ENCODE measurements around the gene PLA2G1B.

PLA2G1B gene

DNA sequence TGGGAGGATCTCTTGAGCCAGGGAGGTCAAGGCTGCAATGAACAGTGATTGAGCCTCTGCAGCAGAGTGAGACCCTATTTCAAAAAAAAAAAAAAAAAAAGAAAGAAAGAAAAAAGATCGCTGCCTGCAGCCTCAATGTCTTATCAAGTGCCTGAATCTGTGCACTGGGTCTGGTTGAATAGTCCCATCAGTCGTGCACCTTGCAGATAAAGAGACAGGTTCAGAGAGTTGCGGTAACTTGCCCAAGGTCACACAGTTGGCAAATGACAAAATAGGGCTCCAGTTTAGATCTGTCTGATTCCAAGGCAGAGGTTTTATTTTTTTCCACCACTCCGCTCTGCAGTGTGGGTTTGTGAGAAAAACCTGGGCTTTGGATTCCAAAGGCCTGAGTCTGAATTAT, 649 bp upstream of the PLA2G1B start:
- FAIRE-seq, result no peak
- no peak for DNase-seq (ENCODE audit: low spot score)

- DNase-seq (ENCODE audit: low spot score), result no peak
- FAIRE-seq, result no peak
Measured at GRCh38 chr12:120324841-120325417, 2.6 kb downstream of the PLA2G1B start.

DNA sequence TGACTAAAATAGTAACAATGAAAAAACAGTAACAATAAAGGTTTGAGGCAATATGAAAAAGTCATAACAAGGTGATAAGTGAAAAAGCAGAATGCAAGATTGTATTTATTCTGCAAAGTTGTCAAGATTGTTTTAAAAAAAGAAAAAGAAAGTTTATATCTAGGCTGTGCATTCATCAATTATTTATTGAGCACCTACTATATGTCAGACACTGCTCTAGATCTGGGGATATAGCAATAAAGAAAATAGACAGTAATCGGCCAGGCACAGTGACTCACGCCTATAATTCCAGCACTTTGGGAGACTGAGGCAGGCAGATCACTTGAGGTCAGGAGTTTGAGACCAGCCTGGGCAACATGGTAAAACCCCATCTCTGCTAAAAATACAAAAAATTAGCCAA, 3.8 kb downstream of the PLA2G1B start:
- FAIRE-seq, result no peak
- no peak for DNase-seq (ENCODE audit: low spot score)

GRCh38 chr12:120321382-120322202, 6.0 kb downstream of the PLA2G1B start:
- DNase-seq (ENCODE audit: low spot score), result no peak
- FAIRE-seq, result no peak

DNA sequence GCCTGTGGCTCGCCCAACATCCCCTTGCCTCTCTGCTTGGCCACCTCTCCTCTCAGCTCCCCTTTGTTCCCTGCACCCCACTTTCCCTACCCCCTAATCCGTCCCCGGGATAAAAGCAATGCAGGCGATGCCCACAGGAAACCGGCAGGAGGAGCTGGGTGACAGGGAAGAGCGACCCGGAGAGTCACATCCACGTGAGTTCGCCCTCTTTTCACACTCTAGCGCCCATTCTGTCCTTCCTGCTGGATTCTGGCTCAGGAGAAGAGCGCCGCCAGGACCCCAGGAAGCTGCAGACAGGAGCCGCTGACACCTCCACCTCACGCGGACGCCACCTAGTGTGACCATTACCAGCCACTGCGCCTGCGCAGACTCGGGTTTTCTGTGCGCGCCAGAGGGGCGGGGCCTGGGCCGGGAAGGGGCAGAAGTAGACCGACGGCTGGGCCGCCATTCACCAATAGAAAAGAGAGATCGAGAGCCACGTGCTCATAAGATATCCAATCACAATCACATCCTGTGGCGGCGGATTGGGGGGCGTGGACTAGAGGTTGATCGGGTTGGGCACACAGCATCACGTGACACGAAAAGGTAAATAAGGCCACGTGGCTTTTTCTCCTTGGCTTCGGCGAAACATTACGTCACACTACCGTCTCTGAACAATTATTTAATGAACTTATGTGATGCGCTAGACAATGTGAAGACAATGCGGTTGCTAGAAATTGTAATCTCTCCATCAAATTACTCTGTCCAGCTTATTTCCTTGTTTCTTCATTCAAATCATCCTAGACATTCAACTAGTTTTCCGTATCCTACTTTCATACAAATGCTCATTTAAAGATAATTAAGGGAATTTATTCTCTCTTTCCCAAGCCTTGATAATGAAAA, 10.1 kb downstream of the PLA2G1B start:
- FAIRE-seq, result peak; percentile 94

GRCh38 chr12:120316798-120317223, 10.8 kb downstream of the PLA2G1B start:
- FAIRE-seq, result no peak
- DNase-seq (ENCODE audit: low spot score), result no peak

More for the DNA sequence above, 10.1 kb downstream of the PLA2G1B start:
- peak; percentile 99 for DNase-seq (ENCODE audit: low spot score)

GRCh38 chr12:120314220-120314619, 13.4 kb downstream of the PLA2G1B start:
- no peak for FAIRE-seq
- no peak for DNase-seq (ENCODE audit: low spot score)

DNA sequence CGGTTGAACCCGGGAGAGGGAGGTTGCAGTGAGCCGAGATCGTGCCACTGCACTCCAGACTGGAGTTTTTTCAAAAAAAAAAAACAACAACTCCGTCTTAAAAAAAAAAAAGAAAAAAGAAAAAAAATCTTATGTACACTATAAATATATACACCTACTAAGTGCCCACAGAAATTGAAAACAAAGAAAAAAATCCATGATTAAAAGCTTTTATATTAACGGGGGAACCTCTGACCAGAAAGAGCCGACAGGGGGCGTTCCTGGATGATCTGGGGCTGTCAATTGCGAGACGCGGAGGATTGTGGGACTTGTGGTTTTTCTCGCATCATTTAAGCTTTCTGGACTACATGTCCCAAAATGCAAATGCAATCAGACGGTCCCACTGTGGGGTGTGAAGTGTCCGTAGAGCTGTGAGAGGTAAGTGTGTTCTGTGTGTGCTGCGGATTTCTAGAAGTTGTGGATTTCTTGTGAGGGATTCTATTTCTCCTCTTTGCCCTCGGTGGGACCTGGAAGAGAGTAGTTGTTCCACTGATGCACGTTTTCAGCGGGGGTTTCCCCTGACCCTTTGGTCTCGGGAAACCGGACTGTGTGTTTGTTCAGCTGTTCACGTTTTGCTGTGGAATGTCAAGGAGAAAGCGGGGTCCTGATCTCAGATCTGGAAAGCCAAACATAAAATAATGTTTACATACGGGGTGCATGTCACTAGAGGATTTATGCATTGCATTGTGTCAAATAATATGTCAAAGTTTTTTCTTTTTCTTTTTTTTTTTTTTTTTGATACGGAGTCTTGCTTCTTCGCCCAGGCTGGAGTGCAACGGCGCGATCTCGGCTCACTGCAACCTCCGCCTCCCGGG, 25.4 kb downstream of the PLA2G1B start, which contains the start of gene SIRT4:
TSS of gene SIRT4 (plus strand) at position 360 of the 854 bp plus-strand sequence. CDS start 1,241 bp downstream, outside the sequence.
- peak; percentile 84 for FAIRE-seq

DNA sequence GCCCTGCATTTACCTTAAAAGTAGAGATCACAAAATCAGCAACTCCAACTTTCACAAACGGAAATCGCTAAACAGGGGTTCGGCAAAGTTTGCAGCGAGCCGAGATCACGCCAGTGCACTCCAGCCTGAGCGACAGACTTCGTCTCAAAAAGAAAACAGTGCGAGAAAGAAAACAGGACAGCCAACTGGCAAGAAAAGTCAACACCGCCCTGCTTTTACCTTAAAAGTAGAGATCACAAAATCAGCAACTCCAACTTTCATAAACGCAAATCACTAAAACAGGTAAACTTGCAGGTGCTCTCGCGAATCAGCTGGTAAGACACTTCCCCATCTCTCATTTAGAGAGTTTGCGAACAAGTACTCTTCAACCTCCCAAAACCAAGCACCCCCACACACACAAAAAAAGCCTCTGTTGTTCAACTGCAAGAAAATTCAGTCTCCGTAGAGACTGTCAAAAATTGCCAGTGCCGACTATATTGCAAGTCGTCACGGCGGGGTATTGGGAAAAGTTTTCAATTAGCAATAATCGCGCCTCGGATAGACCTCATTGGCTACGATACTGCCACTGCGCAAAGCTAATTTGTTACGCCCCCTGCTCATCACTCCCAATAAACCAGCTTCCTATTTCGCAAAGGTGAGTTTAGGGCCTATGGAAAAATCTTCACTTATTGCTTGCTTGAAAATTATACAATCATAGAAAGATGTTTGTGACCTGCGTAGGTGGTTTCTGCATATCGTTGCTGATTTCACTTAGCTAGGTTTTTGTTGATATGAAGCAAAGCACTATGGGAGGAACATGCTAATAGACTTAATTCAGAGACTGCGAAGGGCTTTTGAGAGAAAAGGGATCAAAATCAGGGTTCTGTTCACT, 34.7 kb downstream of the PLA2G1B start, which contains the start of gene RNU4-1:
TSS of gene RNU4-1 (minus strand) at position 577 of the 871 bp plus-strand sequence.
- DNase-seq (ENCODE audit: low spot score), result peak; percentile 96
- peak; percentile 81 for FAIRE-seq

More for the DNA sequence above, 25.4 kb downstream of the PLA2G1B start, which contains the start of gene SIRT4:
- peak; percentile 77 for DNase-seq (ENCODE audit: low spot score)

DNA sequence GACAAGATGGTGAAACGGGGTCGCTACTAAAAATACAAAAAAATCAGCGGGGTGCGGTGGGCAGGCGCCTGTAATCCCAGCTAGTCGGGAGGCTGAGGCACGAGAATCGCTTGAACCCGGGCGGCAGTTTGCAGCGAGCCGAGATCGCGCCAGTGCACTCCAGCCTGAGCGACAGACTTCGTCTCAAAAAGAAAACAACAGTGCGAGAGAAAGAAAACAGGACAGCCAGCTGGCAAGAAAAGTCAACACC, 35.2 kb downstream of the PLA2G1B start:
- FAIRE-seq, result no peak
- DNase-seq (ENCODE audit: low spot score), result no peak

DNA sequence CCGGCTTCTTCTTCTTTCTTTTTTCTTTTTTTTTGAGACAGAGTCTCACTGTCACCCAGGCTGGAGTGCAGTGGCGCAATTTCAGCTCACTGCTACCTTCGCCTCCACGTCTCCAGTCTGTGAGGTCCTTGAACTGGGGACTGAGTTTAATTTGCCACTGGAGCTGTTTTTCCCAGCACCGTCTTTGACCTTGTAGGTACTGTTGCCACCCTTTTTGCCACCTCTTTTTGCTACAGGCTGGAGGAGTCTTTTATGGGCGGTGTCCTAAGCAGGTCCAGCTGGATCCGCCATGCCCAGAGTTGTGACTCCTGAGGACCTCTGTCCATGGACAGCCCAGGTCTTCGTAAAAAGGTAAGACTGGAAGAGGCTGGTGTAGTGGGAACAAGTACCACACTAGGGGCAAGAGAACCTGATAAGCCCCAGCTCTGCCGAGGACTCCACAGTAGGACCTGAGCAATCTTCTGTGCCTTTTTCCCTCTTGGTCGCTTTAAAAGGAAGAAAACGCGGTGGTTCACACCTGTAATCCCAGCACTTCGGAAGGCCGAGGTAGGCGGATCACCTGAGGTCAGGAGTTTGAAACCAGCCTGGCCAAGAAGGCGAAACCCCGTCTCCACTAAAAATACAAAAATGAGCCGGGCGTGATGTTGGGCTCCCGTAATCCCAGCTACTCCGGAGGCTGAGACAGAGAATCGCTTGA, 36.8 kb downstream of the PLA2G1B start:
- DNase-seq (ENCODE audit: low spot score), result peak; percentile 70
- no peak for FAIRE-seq

DNA sequence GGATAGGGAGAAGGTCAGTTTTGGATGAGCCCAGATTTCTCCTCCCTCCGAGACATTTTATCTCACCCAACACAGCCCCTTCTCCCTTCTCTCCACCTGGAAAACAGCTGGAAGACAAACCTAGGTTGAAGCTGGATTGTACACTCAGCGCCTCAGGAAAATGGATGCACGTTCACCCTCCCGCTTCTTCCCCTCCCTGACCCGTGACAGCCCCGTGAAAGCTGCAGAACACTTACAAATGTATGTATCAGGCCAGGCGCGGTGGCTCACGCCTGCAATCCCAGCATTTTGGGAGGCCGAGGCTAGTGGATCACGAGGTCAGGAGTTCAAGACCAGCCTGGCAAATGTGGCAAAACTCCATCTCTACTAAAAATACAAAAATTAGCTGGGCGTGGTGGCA, 40.1 kb downstream of the PLA2G1B start:
- no peak for DNase-seq (ENCODE audit: low spot score)
- FAIRE-seq, result no peak

- DNase-seq (ENCODE audit: low spot score) (peak; percentile 13), FAIRE-seq (no peak)
Measured at GRCh38 chr12:120286768-120287490, 40.6 kb downstream of the PLA2G1B start.

DNA sequence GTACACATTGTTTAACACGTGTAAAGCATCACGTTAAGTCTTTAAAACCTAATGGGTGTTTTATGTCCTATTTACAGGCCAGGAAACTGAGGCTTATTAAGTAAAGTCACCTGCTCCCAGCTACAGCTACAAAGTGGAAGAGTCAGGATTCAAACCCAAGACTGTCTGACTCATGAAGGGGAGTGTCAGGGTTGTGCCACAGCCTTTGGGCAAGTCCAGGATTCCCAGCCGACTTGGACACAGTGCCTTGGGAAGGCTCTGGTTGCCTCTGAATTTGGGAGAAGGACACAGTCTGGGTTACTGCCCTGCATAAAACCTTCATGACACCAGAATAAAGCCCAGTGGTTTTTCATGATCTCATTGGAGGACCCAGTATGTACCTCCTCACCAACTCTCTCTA, 43.2 kb downstream of the PLA2G1B start:
- no peak for FAIRE-seq
- no peak for DNase-seq (ENCODE audit: low spot score)

GRCh38 chr12:120283318-120283717, 44.3 kb downstream of the PLA2G1B start:
- no peak for DNase-seq (ENCODE audit: low spot score)
- FAIRE-seq, result no peak

- no peak for FAIRE-seq
- DNase-seq (ENCODE audit: low spot score), result no peak
Measured at GRCh38 chr12:120278137-120279069, 49.2 kb downstream of the PLA2G1B start.

- no peak for DNase-seq (ENCODE audit: low spot score)
- no peak for FAIRE-seq
Measured at GRCh38 chr12:120276734-120277133, 50.8 kb downstream of the PLA2G1B start.

Measured in RCC 7860 (cell line).